ENCODE results near the gene SNTA1. TPM values are rescaled to one million over a fixed set of nuclear protein-coding genes. Genes with fewer than 3 reads are reported as not detected.

SNTA1 gene
- polyA plus RNA-seq, 1 experiment, result 6.5 TPM

DNA sequence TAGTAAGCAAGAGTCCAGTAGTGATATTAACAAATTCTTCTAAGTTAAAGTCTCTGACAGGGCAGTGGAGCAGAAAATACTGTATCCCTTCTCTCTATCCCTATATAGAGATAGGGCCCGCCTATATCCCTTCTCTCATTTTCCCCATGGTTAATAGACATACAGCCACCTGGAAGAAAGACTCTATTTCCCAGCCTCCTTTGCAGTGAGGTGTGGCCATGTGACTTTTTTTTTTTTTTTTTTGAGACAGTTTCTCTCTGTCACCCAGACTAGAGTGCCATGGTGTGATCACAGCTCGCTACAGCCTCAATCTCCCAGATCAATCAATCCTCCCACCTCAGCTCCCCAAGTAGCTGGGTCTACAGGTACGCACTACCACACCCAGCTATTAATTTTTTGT, 25.5 kb downstream of the SNTA1 start:
- POLR2A ChIA-PET, result interaction anchor here (0.7 kb wide), 1 partner anchor 33 kb away, joined by 3 read pairs; no protein-coding TSS in a partner anchor
- no peak overlapping the region for H3K4me3 ChIP-seq (ENCODE audit: low read depth, low read length)

DNA sequence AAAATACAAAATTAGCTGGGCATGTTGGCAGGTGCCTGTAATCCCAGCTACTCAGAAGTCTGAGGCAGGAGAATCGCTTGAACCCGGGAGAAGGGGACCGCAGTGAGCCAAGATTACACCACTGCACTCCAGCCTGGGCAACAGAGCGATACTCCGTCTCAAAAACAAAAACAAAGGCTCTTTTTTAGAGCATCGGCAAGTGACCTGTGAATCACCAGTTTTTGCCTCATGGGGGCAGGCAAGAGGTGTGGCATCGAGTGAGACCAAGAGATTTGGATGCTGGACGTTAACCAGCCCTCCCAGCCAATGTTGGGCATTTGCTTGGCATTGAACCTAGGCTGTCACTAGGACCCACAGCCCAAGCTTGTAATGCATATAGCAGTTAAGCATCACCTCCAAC, 27.6 kb downstream of the SNTA1 start:
- Histone ChIP-seq H3K4me3 (ENCODE audit: low read depth, low read length) (no peak overlapping the region), H3K27me3 (ENCODE audit: control insufficient read depth, insufficient read depth, low read length) (no peaks in the 10 kb centered on the region), H3K27ac (ENCODE audit: low read depth, low read length) (no peak overlapping the region), H3K9me3 (ENCODE audit: control insufficient read depth, insufficient read depth, low read length) (no peaks in the 10 kb centered on the region; the same call in 1 of the 2 replicates)
- TF ChIP-seq, protein P1, sequence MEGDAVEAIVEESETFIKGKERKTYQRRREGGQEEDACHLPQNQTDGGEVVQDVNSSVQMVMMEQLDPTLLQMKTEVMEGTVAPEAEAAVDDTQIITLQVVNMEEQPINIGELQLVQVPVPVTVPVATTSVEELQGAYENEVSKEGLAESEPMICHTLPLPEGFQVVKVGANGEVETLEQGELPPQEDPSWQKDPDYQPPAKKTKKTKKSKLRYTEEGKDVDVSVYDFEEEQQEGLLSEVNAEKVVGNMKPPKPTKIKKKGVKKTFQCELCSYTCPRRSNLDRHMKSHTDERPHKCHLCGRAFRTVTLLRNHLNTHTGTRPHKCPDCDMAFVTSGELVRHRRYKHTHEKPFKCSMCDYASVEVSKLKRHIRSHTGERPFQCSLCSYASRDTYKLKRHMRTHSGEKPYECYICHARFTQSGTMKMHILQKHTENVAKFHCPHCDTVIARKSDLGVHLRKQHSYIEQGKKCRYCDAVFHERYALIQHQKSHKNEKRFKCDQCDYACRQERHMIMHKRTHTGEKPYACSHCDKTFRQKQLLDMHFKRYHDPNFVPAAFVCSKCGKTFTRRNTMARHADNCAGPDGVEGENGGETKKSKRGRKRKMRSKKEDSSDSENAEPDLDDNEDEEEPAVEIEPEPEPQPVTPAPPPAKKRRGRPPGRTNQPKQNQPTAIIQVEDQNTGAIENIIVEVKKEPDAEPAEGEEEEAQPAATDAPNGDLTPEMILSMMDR (IDR thresholded peaks at IDR 0.05; ENCODE audit: low read depth, low read length), result peak; percentile 55
- ChIA-PET POLR2A (no interaction called here), CTCF (interaction anchor here (0.6 to 1.2 kb wide), 4 partner anchors 14 to 1091 kb away, joined by 3 to 5 read pairs (median 3); partner anchors contain the start of gene CDK5RAP1)
- no peak for DNase-seq (ENCODE audit: low read depth, low spot score)

More for the DNA sequence above, 25.5 kb downstream of the SNTA1 start:
- H3K9me3 ChIP-seq (ENCODE audit: control insufficient read depth, insufficient read depth, low read length), result no peaks in the 10 kb centered on the region
- H3K27me3 ChIP-seq (ENCODE audit: control insufficient read depth, insufficient read depth, low read length), result no peaks in the 10 kb centered on the region
- DNase-seq (ENCODE audit: low read depth, low spot score), result no peak
- CTCF ChIA-PET, result no interaction called here
- no peak overlapping the region for H3K27ac ChIP-seq (ENCODE audit: low read depth, low read length)
- TF ChIP-seq, protein P1 (IDR thresholded peaks at IDR 0.05; ENCODE audit: low read depth, low read length), result no peak

DNA sequence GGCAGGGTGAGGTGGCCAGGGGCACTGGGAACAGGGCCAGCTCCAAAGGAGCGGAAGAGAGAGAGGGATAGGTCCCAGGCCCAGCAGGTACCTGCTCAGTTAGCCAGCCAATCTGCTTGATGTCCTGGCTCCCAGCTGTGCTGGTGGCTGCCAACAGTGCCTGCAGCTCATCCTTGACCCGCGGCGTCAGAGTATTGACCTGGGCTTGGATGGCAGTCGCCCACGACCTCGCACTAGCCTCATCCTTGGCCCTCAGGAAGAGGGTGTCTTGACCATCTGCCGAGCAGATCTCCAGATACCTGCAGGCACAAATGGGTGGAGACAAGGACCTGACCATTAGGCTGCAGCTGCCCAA, 31.1 kb downstream of the SNTA1 start:
- Histone ChIP-seq H3K4me3 (ENCODE audit: low read depth, low read length) (no peak overlapping the region), H3K9me3 (ENCODE audit: control insufficient read depth, insufficient read depth, low read length) (peaks cover 9% of the 10 kb centered on the region), H3K27me3 (ENCODE audit: control insufficient read depth, insufficient read depth, low read length) (no peaks in the 10 kb centered on the region), H3K27ac (ENCODE audit: low read depth, low read length) (no peak overlapping the region)
- TF ChIP-seq, protein P1 (IDR thresholded peaks at IDR 0.05; ENCODE audit: low read depth, low read length), result no peak
- ChIA-PET POLR2A (no interaction called here), CTCF (no interaction called here)
- DNase-seq (ENCODE audit: low read depth, low spot score), result no peak

DNA sequence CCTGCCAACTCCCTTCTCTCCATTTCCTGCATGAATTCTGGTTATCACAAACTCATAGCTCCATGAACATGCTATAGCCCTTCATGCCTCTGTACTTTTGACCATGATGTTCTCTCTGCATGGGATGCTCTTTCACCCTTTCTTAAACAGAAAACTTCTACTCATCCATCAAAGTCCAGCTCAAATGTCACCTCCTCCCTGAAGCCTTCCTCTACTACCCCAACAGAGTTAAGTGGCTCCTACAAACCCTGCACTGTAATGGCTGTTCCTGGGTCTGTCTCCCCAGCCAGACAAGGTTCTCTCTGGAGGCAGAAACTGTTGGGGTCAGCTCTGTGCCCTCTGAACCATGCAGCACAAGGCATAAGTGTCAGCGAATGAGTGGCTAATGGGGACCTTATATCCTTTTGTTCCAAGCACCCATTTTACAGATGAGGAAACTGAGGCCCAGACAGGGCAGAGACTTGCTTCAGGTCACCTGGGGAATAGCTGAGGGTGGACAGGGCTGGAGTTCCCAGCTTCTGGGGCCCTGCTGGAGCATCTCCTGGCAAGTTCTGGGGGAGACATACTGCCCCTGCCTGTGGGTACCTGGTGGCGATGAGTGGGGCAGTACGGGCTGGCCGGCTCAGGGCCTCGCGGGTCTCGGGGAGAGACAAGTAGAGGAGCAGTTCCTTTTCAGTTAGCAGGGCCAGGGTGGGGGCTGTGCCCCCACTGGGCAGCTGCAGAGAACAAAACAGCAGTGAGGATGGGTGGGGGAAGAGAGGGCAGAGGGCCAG, 31.7 kb downstream of the SNTA1 start:
- H3K4me3 ChIP-seq (ENCODE audit: low read depth, low read length), result no peak overlapping the region
- no peak overlapping the region for H3K27ac ChIP-seq (ENCODE audit: low read depth, low read length)
- DNase-seq (ENCODE audit: low read depth, low spot score), result no peak
- no peaks in the 10 kb centered on the region for H3K27me3 ChIP-seq (ENCODE audit: control insufficient read depth, insufficient read depth, low read length)
- ChIA-PET POLR2A (no interaction called here), CTCF (interaction anchor here (0.6 to 1.5 kb wide), 2 partner anchors 105 to 255 kb away, joined by 4 read pairs; partner anchors contain the start of gene ACTL10)
- TF ChIP-seq, protein P1 (IDR thresholded peaks at IDR 0.05; ENCODE audit: low read depth, low read length), result no peak
- peaks cover 13% of the 10 kb centered on the region for H3K9me3 ChIP-seq (ENCODE audit: control insufficient read depth, insufficient read depth, low read length)

DNA sequence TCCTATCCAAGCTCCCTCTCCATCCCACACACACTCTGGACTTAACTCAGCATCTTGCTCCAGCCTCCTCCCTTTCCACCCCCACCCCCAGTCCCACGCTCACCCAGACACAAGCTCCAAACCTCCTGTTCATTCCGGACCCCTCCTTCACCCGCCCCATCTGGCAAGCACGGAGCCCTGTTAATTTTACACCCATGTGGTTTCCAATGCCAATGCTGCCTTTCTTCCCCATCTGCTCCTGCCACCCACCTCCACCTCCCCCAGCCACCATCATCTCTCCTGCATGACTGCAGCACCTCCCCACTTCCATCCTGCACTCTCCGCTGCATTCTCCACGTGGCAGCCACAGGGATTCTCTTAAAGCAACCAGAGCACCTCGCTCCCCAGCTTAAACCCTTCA, 32.3 kb downstream of the SNTA1 start:
- TF ChIP-seq, protein P1 (IDR thresholded peaks at IDR 0.05; ENCODE audit: low read depth, low read length), result no peak
- H3K27me3 ChIP-seq (ENCODE audit: control insufficient read depth, insufficient read depth, low read length), result no peaks in the 10 kb centered on the region
- CTCF ChIA-PET, result interaction anchor here (0.6 to 1.5 kb wide), 2 partner anchors 106 to 256 kb away, joined by 4 read pairs; partner anchors contain the start of gene ACTL10
- DNase-seq (ENCODE audit: low read depth, low spot score), result no peak
- no peak overlapping the region for H3K4me3 ChIP-seq (ENCODE audit: low read depth, low read length)
- peaks cover 13% of the 10 kb centered on the region for H3K9me3 ChIP-seq (ENCODE audit: control insufficient read depth, insufficient read depth, low read length)
- POLR2A ChIA-PET, result no interaction called here
- no peak overlapping the region for H3K27ac ChIP-seq (ENCODE audit: low read depth, low read length)

Measured in AG04450 (cell line).